Neural progenitor cell (in vitro differentiated cells): ENCODE results near the gene AURKAIP1. TPM values are rescaled to one million over a fixed set of nuclear protein-coding genes. Genes with fewer than 3 reads are reported as not detected.
A peak's percentile ranks its signal among the peaks of the same experiment; 100 is the strongest.

ENCODE experiments used
- DNase-seq: peaks from one replicate; pipeline ENCODE4 v3.0.0-alpha.2; 2016; ENCODE audit warnings: low spot score
- H2AFZ ChIP-seq: fragments of 200-600 bp; sonication (generic); replicated peaks from 2 replicates; pipeline ENCODE4 v1.6.1; 2016; ENCODE audit warnings: antibody characterized with exemption
- H3F3A ChIP-seq: fragments of 200-600 bp; sonication (generic); 2 replicates; pipeline ENCODE4 v1.6.1; 2016; ENCODE audit warnings: antibody characterized with exemption, low read depth
- H3K27ac ChIP-seq: fragments of 200-600 bp; sonication (generic); 2 replicates; pipeline ENCODE4 v1.5.1; 2016; ENCODE audit warnings: mild to moderate bottlenecking
- H3K27me3 ChIP-seq: fragments of 200-600 bp; sonication (generic); 2 replicates; pipeline ENCODE4 v1.6.1; 2016; ENCODE audit warnings: mild to moderate bottlenecking, moderate library complexity
- H3K36me3 ChIP-seq: fragments of 200-600 bp; sonication (generic); 2 replicates; pipeline ENCODE4 v1.5.1; 2016
- H3K4me1 ChIP-seq: fragments of 200-600 bp; sonication (generic); 2 replicates; pipeline ENCODE4 v1.6.1; 2016; ENCODE audit warnings: mixed run types
- H3K4me2 ChIP-seq: fragments of 200-600 bp; sonication (generic); 2 replicates; pipeline ENCODE4 v1.6.1; 2016
- H3K4me3 ChIP-seq: fragments of 200-600 bp; sonication (generic); 2 replicates; pipeline ENCODE4 v1.5.1; 2016
- H3K79me2 ChIP-seq: fragments of 200-600 bp; sonication (generic); 2 replicates; pipeline ENCODE4 v1.6.1; 2016; ENCODE audit warnings: low read depth
- H3K9ac ChIP-seq: fragments of 200-600 bp; sonication (generic); 2 replicates; pipeline ENCODE4 v1.6.1; 2016
- H3K9me3 ChIP-seq: fragments of 200-600 bp; sonication (generic); 2 replicates; pipeline ENCODE4 v1.5.1; 2016; ENCODE audit warnings: low read depth
- H4K20me1 ChIP-seq: fragments of 200-600 bp; sonication (generic); 2 replicates; pipeline ENCODE4 v1.6.1; 2016; ENCODE audit warnings: low read depth
- H3K27ac Mint-ChIP-seq: 3 replicates; pipeline ENCODE4 v1.8.0; 2021; ENCODE audit warnings: mixed read lengths
- H3K27me3 Mint-ChIP-seq: 2 replicates; pipeline ENCODE4 v1.8.0; 2022; ENCODE audit warnings: low read depth, mild to moderate bottlenecking, inconsistent platforms, moderate library complexity, mixed read lengths; ENCODE audit not compliant: insufficient read depth
- H3K36me3 Mint-ChIP-seq: 3 replicates; pipeline ENCODE4 v1.8.0; 2021; ENCODE audit warnings: mixed read lengths
- H3K4me1 Mint-ChIP-seq: 3 replicates; pipeline ENCODE4 v1.8.0; 2021; ENCODE audit warnings: mixed read lengths
- H3K4me3 Mint-ChIP-seq: 3 replicates; pipeline ENCODE4 v1.8.0; 2021; ENCODE audit warnings: mild to moderate bottlenecking, moderate library complexity, mixed read lengths
- H3K9me3 Mint-ChIP-seq: 3 replicates; pipeline ENCODE4 v1.8.0; 2020; ENCODE audit warnings: mixed read lengths
- EZH2 ChIP-seq: fragments of 200-600 bp; sonication (generic); IDR thresholded peaks from 2 replicates; pipeline ENCODE4 v1.6.1; 2017; ENCODE audit warnings: antibody characterized with exemption, mild to moderate bottlenecking, moderate library complexity
- EZH2phosphoT487 ChIP-seq: fragments of 200-600 bp; sonication (generic); IDR thresholded peaks from 2 replicates; pipeline ENCODE4 v1.6.1; 2017; ENCODE audit warnings: antibody characterized with exemption
- total RNA-seq: library from RNA; depleted of rRNA; stranded (reverse); fragments of >200 nt; gene quantifications from 2 replicates; pipeline ENCODE4 v1.2.3, GENCODE V29; 2015; ENCODE audit warnings: low replicate concordance
- TF ChIP-seq, protein P1 (sequence below): fragments of 200-600 bp; sonication (generic); IDR thresholded peaks from 2 replicates; pipeline ENCODE4 v1.5.1; 2017; ENCODE audit warnings: antibody characterized with exemption, mild to moderate bottlenecking

AURKAIP1 gene
- total RNA-seq, 1 donor from 2014 or later = 26.4 TPM

DNA sequence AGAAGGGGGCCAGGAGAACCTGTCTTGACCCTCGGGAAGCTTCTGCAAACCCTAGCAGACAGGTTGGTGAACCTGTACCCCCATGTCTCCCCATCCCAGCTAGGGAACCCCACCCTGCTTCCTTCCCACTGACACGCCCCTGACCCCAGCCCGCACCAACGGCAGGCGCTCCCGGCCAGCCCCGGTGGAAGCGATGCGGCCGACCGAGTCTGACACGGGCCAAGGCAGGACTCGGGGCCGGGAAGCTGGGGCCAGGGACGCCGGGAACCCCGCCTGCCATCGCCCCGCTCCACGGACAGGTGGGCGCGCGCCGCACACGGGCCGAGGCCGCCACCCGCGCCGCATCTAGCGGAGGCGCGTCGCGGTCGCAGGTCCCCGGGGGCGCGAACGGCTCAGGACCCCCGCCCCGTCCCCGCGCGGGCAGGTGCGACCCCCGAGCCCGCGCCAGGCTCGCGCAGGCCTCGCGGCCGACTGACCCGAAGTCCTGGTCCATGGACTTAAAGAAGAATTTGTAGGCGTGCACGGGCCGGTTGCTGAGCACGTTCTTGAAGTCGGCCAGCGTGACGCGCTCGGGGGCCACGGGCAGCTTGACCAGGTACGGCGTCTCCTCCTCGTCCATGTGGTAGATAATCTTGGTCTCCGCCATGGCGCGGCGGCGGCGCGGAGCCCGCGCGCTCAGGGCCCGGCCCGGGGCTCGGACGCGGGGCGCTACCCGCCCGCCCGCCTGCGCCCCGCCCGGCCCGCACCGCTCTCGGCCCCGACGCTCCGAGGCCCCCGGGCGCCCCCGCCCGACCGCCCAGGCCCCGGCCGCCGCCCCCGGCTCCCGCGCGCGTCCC lies 26.4 kb downstream of the AURKAIP1 start:
- peak overlapping the region; percentile 68 for H2AFZ ChIP-seq
- H3K27ac Mint-ChIP-seq = no peak overlapping the region
- peaks cover 75% of the 10 kb centered on the region for H4K20me1 ChIP-seq

DNA sequence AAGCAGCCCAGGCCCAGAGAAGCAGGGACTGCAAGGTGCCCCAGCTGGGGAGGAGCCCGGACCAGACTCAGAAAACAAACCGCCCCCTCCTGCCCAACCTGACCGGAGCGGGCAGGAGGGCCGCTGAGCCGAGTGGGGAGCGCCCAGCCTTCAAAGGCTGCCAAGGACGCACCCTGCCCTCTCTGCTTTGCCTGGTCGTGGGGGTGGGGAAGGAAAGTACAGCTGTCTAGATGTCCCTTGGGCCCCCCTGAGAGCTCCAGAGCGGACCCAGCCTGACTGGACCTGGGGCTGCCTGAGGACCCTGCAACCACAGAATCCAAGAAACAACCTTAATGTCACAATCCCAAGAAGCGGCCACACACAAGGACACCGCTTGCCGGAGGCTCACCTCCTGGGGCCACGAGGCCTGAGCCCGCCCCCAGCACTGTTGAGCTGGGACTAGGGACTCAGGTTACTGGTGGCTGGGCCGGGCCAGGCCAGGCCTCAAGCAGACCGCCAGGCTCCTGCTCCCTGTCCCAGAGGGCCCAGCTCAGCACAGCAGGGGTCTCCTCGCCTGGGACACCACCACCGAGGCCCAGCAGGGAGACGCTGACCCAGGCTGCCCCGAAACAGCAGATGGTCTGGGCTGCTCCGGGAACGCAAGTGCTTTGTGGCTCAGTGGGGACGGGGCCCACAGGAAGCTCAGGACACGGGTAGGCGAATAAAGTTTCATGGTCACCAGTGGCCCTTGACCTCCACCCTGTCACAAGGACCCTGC lies 27.2 kb downstream of the AURKAIP1 start:
- peak; percentile 81 for DNase-seq
- H3K9me3 Mint-ChIP-seq = no peaks in the 10 kb centered on the region
- Histone ChIP-seq H3K79me2 (peaks cover 47% of the 10 kb centered on the region), H3K27ac (no peak overlapping the region), H3K27me3 (peaks cover under 1% of the 10 kb centered on the region), H3F3A (peaks cover 28% of the 10 kb centered on the region), H3K4me1 (peaks cover 12% of the 10 kb centered on the region), H3K9ac (peak overlapping the region; percentile 2), H3K4me2 (peak overlapping the region; percentile 95), H3K4me3 (peak overlapping the region; percentile 90), H3K9me3 (no peaks in the 10 kb centered on the region), H3K36me3 (no peaks in the 10 kb centered on the region), H2AFZ (no peak overlapping the region), H4K20me1 (peaks cover 73% of the 10 kb centered on the region)
- H3K4me3 Mint-ChIP-seq = peak overlapping the region; percentile 87
- TF ChIP-seq EZH2 = no peak
- no peak for TF ChIP-seq EZH2phosphoT487
- TF ChIP-seq, protein P1, sequence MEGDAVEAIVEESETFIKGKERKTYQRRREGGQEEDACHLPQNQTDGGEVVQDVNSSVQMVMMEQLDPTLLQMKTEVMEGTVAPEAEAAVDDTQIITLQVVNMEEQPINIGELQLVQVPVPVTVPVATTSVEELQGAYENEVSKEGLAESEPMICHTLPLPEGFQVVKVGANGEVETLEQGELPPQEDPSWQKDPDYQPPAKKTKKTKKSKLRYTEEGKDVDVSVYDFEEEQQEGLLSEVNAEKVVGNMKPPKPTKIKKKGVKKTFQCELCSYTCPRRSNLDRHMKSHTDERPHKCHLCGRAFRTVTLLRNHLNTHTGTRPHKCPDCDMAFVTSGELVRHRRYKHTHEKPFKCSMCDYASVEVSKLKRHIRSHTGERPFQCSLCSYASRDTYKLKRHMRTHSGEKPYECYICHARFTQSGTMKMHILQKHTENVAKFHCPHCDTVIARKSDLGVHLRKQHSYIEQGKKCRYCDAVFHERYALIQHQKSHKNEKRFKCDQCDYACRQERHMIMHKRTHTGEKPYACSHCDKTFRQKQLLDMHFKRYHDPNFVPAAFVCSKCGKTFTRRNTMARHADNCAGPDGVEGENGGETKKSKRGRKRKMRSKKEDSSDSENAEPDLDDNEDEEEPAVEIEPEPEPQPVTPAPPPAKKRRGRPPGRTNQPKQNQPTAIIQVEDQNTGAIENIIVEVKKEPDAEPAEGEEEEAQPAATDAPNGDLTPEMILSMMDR = no peak
- peaks cover 3% of the 10 kb centered on the region for H3K36me3 Mint-ChIP-seq
- no peak overlapping the region for H3K27ac Mint-ChIP-seq
- H3K27me3 Mint-ChIP-seq = peaks cover 4% of the 10 kb centered on the region
- peaks cover 13% of the 10 kb centered on the region for H3K4me1 Mint-ChIP-seq

More for the DNA sequence above, 26.4 kb downstream of the AURKAIP1 start:
- Mint-ChIP-seq H3K4me3 (peak overlapping the region; percentile 87), H3K36me3 (peaks cover 3% of the 10 kb centered on the region), H3K4me1 (peaks cover 13% of the 10 kb centered on the region), H3K9me3 (no peaks in the 10 kb centered on the region), H3K27me3 (peaks cover 8% of the 10 kb centered on the region)
- DNase-seq = no peak
- TF ChIP-seq EZH2 (no peak), EZH2phosphoT487 (no peak)
- TF ChIP-seq, protein P1 = no peak
- Histone ChIP-seq H3K79me2 (peaks cover 44% of the 10 kb centered on the region), H3K9ac (peak overlapping the region; percentile 2), H3K4me2 (peak overlapping the region; percentile 95), H3K9me3 (no peaks in the 10 kb centered on the region), H3F3A (peaks cover 36% of the 10 kb centered on the region), H3K4me1 (peaks cover 15% of the 10 kb centered on the region), H3K27me3 (peaks cover 9% of the 10 kb centered on the region), H3K27ac (no peak overlapping the region), H3K36me3 (no peaks in the 10 kb centered on the region), H3K4me3 (peak overlapping the region; percentile 90)

DNA sequence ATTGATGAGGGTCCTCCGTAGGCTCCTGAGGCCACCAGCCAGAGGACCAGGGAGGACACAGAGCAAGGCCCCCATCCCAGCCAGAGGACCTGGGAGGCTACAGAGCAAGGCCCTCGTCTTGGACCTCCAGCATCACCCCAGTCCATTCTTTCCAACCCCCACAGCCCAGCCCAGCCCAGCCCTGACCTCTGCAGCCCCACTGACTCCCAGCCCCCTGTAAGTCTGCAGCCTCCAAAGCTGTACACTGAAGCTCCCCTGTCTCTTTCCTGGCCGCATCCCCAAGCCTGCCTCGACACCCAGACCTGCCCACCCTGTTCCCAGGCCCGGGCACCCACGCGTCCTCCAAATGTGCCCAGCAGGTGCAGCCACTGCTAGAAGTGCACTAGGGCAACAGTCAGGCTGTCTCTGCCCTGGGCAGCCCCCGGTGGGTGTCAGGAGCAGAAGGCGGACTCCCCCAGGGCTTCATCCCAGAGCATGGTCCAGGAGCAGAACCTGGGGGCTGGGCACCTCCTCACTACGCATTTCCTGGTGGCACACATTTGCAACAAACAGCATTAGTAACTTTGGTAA lies 27.9 kb downstream of the AURKAIP1 start:
- H2AFZ ChIP-seq = no peak overlapping the region
- peaks cover 73% of the 10 kb centered on the region for H4K20me1 ChIP-seq
- H3K4me3 ChIP-seq = peak overlapping the region; percentile 90
- peak overlapping the region; percentile 95 for H3K4me2 ChIP-seq
- no peaks in the 10 kb centered on the region for H3K27me3 ChIP-seq
- H3K4me3 Mint-ChIP-seq = peak overlapping the region; percentile 87
- TF ChIP-seq EZH2 = no peak
- no peak for TF ChIP-seq EZH2phosphoT487
- TF ChIP-seq, protein P1 = no peak
- H3K9me3 ChIP-seq = no peaks in the 10 kb centered on the region
- peaks cover 47% of the 10 kb centered on the region for H3K79me2 ChIP-seq
- no peak overlapping the region for H3K27ac Mint-ChIP-seq
- no peaks in the 10 kb centered on the region for H3K36me3 ChIP-seq
- H3K4me1 ChIP-seq = peaks cover 12% of the 10 kb centered on the region
- H3K9me3 Mint-ChIP-seq = no peaks in the 10 kb centered on the region
- H3K9ac ChIP-seq = no peak overlapping the region
- no peak for DNase-seq
- H3F3A ChIP-seq = peaks cover 22% of the 10 kb centered on the region
- no peaks in the 10 kb centered on the region for H3K36me3 Mint-ChIP-seq
- H3K27me3 Mint-ChIP-seq = no peaks in the 10 kb centered on the region
- H3K27ac ChIP-seq = no peak overlapping the region
- peaks cover 5% of the 10 kb centered on the region for H3K4me1 Mint-ChIP-seq
